LNCaP clone FGC (cell line): ENCODE results near the gene MACC1.

Experiments
- DNase-seq: peaks from one replicate; pipeline ENCODE4 v3.0.0-alpha.2; 2011; ENCODE audit warnings: low read depth
- H3K4me3 ChIP-seq: 2 replicates; pipeline ENCODE4 v1.5.1; 2011; ENCODE audit warnings: mild to moderate bottlenecking, low read depth, low read length, control low read depth
- CTCF ChIP-seq: IDR thresholded peaks from 2 replicates; pipeline ENCODE4 v1.5.1; 2012; ENCODE audit warnings: mild to moderate bottlenecking; ENCODE audit not compliant: control insufficient read depth, insufficient read depth; ENCODE audit errors: extremely low read depth

MACC1 gene

GRCh38 chr7:20217193-20217948 is at the start of gene MACC1:
Gene MACC1 (minus strand): TSS chr7:20217384. CDS start chr7:20161862, 55,522 bp downstream.
- no peak within 1 kb of the TSS for H3K4me3 ChIP-seq
- peak; percentile 40 for TF ChIP-seq CTCF
- DNase-seq = peak; percentile 13

- TF ChIP-seq CTCF = no peak
- H3K4me3 ChIP-seq = no peak overlapping the region
- no peak for DNase-seq
Measured at GRCh38 chr7:20264623-20265022, 47.4 kb upstream of the MACC1 start.

- TF ChIP-seq CTCF = no peak
- DNase-seq = no peak
- no peak overlapping the region for H3K4me3 ChIP-seq
Measured at GRCh38 chr7:20260223-20260622, 43.0 kb upstream of the MACC1 start.

- no peak for TF ChIP-seq CTCF
- no peak for DNase-seq
- H3K4me3 ChIP-seq = no peak overlapping the region
Measured at GRCh38 chr7:20257212-20257611, 40.0 kb upstream of the MACC1 start.

- H3K4me3 ChIP-seq = no peak overlapping the region
- no peak for DNase-seq
- TF ChIP-seq CTCF = no peak
Measured at GRCh38 chr7:20249920-20250319, 32.7 kb upstream of the MACC1 start.

GRCh38 chr7:20249376-20249775 is 32.2 kb upstream of the MACC1 start:
- no peak for TF ChIP-seq CTCF
- H3K4me3 ChIP-seq = no peak overlapping the region
- DNase-seq = no peak

GRCh38 chr7:20246236-20246635 is 29.1 kb upstream of the MACC1 start:
- H3K4me3 ChIP-seq = no peak overlapping the region
- DNase-seq = no peak
- no peak for TF ChIP-seq CTCF
